Right forelimb (tissue), 1 donor: ENCODE results near the gene QKI.

ENCODE experiments used
- DNase-seq: peaks from one replicate; pipeline ENCODE4 v3.0.0-alpha.2; 2018

QKI gene

GRCh38 chr6:163626073-163626867 lies 211.8 kb downstream of the QKI start:
- no peak for DNase-seq

- no peak for DNase-seq
These were observed 212.9 kb downstream of the QKI start for GRCh38 chr6:163627274-163628062.
